NB4 (cell line): ENCODE measurements around the gene SELENOM.

ENCODE experiments used
- POLR2A ChIP-seq: IDR thresholded peaks from 2 replicates; pipeline ENCODE4 v1.6.1; 2011; ENCODE audit warnings: mild to moderate bottlenecking; ENCODE audit not compliant: insufficient read length; ENCODE audit errors: extremely low read depth
- TF ChIP-seq, protein P1 (sequence below): IDR thresholded peaks from one replicate; pipeline ENCODE4 v1.5.1; 2012; ENCODE audit warnings: low read depth, low read length

DNA sequence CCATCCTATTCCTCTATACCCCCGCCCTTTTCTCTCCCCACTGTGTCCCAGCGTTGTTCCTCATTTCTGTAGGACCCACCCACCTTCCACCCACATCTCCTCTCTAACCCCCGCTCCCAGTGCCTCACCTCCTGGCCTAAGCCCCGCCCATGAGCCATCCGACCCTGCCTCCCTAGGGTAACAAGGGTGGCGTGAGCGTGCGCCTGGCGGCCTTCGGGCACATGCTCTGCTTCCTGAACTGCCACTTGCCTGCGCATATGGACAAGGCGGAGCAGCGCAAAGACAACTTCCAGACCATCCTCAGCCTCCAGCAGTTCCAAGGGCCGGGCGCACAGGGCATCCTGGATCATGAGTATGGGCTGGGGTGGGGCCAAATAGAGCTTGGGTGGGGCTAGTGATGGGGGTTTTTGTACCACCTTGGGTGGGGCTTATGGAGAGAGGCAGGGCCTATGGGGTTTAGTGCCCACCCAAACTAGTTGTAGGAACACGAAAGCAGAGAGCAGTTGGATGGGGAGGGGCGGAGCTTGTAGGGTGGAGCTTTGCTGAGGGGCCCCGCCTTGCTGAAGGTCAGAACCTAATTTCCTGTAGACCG, 19.9 kb upstream of the SELENOM start:
- TF ChIP-seq, protein P1, sequence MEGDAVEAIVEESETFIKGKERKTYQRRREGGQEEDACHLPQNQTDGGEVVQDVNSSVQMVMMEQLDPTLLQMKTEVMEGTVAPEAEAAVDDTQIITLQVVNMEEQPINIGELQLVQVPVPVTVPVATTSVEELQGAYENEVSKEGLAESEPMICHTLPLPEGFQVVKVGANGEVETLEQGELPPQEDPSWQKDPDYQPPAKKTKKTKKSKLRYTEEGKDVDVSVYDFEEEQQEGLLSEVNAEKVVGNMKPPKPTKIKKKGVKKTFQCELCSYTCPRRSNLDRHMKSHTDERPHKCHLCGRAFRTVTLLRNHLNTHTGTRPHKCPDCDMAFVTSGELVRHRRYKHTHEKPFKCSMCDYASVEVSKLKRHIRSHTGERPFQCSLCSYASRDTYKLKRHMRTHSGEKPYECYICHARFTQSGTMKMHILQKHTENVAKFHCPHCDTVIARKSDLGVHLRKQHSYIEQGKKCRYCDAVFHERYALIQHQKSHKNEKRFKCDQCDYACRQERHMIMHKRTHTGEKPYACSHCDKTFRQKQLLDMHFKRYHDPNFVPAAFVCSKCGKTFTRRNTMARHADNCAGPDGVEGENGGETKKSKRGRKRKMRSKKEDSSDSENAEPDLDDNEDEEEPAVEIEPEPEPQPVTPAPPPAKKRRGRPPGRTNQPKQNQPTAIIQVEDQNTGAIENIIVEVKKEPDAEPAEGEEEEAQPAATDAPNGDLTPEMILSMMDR, result no peak
- TF ChIP-seq POLR2A, result no peak
